Lower lobe of right lung (tissue), 2 donors: Measurements from ENCODE around the gene DCUN1D1. TPM values are rescaled to one million over a fixed set of nuclear protein-coding genes. Genes with fewer than 3 reads are reported as not detected.

ENCODE experiments used
- ATAC-seq, 2 donors: fragments of 200-7000 bp; cut with Tn5 transposase; one replicate each; pipeline ENCODE4 v1.9.1; 2020 to 2022; ENCODE audit warnings: mild to moderate bottlenecking in 2 of 2, moderate library complexity in 2 of 2
- DNase-seq: peaks from one replicate; pipeline ENCODE4 v3.0.0-alpha.2; 2020
- H3K27ac ChIP-seq: fragments of 200-600 bp; one replicate; pipeline ENCODE4 v1.8.0; 2022
- H3K27me3 ChIP-seq: fragments of 200-600 bp; one replicate; pipeline ENCODE4 v1.8.0; 2022; ENCODE audit warnings: low read depth
- H3K36me3 ChIP-seq: fragments of 200-600 bp; one replicate; pipeline ENCODE4 v1.8.0; 2022; ENCODE audit warnings: mild to moderate bottlenecking
- H3K4me1 ChIP-seq: fragments of 200-600 bp; one replicate; pipeline ENCODE4 v1.8.0; 2022
- H3K4me3 ChIP-seq: fragments of 200-600 bp; one replicate; pipeline ENCODE4 v1.8.0; 2022; ENCODE audit warnings: mild to moderate bottlenecking
- H3K9me3 ChIP-seq: fragments of 200-600 bp; one replicate; pipeline ENCODE4 v1.8.0; 2022
- intact Hi-C: fragments of 100-400 bp; cut with DNase I; formaldehyde crosslinking; loops from one replicate; pipeline ENCODE4 v1.11.0; 2022
- total RNA-seq: library from RNA; stranded (reverse); fragmentation: NEBNext Ultra II Directional; extraction: Animal tissue kit (Norgen Biotek cat#: 25700); gene quantifications from one replicate; pipeline ENCODE4 v1.2.1, GENCODE V29; 2021
- TF ChIP-seq, protein P1 (sequence below): fragments of 200-600 bp; IDR thresholded peaks from one replicate; pipeline ENCODE4 v1.8.0; 2022; ENCODE audit warnings: antibody characterized with exemption, mild to moderate bottlenecking
- donor health status: DM: no; HTN: yes; CAD: no; lungs with severe emphysema.

Gene DCUN1D1
- total RNA-seq, 1 donor from 2014 or later, result 53.2 TPM

GRCh38 chr3:182981038-182981380 is 671 bp upstream of the DCUN1D1 start:
- no peaks in the 10 kb centered on the region for H3K36me3 ChIP-seq
- no peaks in the 10 kb centered on the region for H3K27me3 ChIP-seq
- no peak for ATAC-seq
- no peak for DNase-seq
- peaks cover 22% of the 10 kb centered on the region for H3K4me1 ChIP-seq
- H3K9me3 ChIP-seq, result no peaks in the 10 kb centered on the region
- intact Hi-C loops, result no loop called here
- peak overlapping the region; percentile 97 for H3K4me3 ChIP-seq
- H3K27ac ChIP-seq, result peak overlapping the region; percentile 89
- TF ChIP-seq, protein P1, sequence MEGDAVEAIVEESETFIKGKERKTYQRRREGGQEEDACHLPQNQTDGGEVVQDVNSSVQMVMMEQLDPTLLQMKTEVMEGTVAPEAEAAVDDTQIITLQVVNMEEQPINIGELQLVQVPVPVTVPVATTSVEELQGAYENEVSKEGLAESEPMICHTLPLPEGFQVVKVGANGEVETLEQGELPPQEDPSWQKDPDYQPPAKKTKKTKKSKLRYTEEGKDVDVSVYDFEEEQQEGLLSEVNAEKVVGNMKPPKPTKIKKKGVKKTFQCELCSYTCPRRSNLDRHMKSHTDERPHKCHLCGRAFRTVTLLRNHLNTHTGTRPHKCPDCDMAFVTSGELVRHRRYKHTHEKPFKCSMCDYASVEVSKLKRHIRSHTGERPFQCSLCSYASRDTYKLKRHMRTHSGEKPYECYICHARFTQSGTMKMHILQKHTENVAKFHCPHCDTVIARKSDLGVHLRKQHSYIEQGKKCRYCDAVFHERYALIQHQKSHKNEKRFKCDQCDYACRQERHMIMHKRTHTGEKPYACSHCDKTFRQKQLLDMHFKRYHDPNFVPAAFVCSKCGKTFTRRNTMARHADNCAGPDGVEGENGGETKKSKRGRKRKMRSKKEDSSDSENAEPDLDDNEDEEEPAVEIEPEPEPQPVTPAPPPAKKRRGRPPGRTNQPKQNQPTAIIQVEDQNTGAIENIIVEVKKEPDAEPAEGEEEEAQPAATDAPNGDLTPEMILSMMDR, result no peak

DNA sequence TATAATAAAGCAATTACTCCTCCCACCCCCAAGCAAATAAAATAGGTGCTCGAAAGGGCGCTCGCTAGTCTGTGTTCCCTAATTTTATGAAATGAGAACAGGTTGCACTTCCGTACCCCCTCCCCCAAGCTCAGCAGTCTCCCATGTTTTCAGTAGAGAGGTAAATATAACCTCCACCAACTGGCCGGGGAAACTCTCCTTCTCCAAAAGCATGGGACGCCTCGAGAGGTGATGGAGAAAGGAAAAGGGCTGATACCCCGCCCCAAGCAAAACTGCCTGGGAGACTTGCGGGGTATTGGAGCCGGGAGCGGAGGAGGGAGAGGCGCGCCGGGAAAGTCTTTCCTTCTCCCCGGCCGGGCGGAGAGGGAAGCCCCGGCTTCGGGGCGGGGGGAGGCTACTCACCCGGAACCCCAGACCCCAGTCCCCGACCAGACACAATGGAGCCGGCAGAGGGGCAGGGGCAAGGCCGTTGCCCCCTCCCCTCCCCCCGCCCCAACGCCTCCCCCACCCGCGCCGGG is 605 bp downstream of the DCUN1D1 start:
- peaks cover 22% of the 10 kb centered on the region for H3K4me1 ChIP-seq
- no peaks in the 10 kb centered on the region for H3K36me3 ChIP-seq
- H3K9me3 ChIP-seq, result no peaks in the 10 kb centered on the region
- no peaks in the 10 kb centered on the region for H3K27me3 ChIP-seq
- peak overlapping the region; percentile 89 for H3K27ac ChIP-seq
- peak; percentile 60 to 66 for ATAC-seq
- TF ChIP-seq, protein P1, result no peak
- intact Hi-C loops, result no loop called here
- H3K4me3 ChIP-seq, result peak overlapping the region; percentile 97
- DNase-seq, result peak; percentile 60

- Histone ChIP-seq H3K27ac (peak overlapping the region; percentile 89), H3K27me3 (no peaks in the 10 kb centered on the region), H3K4me1 (peaks cover 22% of the 10 kb centered on the region), H3K4me3 (peak overlapping the region; percentile 97), H3K9me3 (no peaks in the 10 kb centered on the region), H3K36me3 (no peaks in the 10 kb centered on the region)
- no peak for DNase-seq
- intact Hi-C loops, result no loop called here
- TF ChIP-seq, protein P1, result no peak
- ATAC-seq, result peak in 1 of 2 donors; percentile 20
These were observed 1.1 kb downstream of the DCUN1D1 start for GRCh38 chr3:182979103-182979673.

DNA sequence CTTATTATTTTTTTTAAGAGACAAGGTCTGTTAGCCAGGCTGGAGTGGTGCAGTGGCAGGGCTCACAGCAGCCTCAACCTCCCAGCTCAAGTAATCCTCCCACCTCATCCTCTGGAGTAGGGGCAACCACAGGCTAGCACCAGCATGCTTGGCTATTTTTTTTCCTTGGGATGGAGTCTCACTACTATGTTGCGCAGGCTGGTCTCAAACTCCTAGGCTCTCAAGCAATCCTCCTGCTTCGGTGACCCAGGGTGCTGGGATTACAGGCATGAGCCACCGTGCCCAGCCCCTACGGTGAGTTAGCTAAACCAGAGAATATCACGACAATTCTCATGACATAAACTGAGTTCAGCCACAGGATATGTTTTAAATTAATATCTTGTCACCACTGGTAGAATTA is 2.0 kb downstream of the DCUN1D1 start:
- Histone ChIP-seq H3K4me3 (peak overlapping the region; percentile 97), H3K9me3 (no peaks in the 10 kb centered on the region), H3K27ac (no peak overlapping the region), H3K4me1 (peaks cover 22% of the 10 kb centered on the region), H3K27me3 (no peaks in the 10 kb centered on the region), H3K36me3 (no peaks in the 10 kb centered on the region)
- no peak for DNase-seq
- ATAC-seq, result no peak
- intact Hi-C loops, result no loop called here
- TF ChIP-seq, protein P1, result no peak

GRCh38 chr3:182973047-182973446 is 7.3 kb downstream of the DCUN1D1 start:
- intact Hi-C loops, result no loop called here
- TF ChIP-seq, protein P1, result no peak
- H3K27ac ChIP-seq, result no peak overlapping the region
- no peaks in the 10 kb centered on the region for H3K9me3 ChIP-seq
- peaks cover 21% of the 10 kb centered on the region for H3K4me1 ChIP-seq
- H3K4me3 ChIP-seq, result no peak overlapping the region
- DNase-seq, result no peak
- H3K36me3 ChIP-seq, result no peaks in the 10 kb centered on the region
- ATAC-seq, result no peak
- no peaks in the 10 kb centered on the region for H3K27me3 ChIP-seq
